Activated CD8-positive, alpha-beta T cell treated with anti-CD3 and anti-CD28 coated beads, Interleukin-2, amount 10 ng/mL, durations not matched to agents 7 days and 5 days (primary cell): Measurements from ENCODE around the gene CEP55. TPM values are rescaled to one million over a fixed set of nuclear protein-coding genes. Genes with fewer than 3 reads are reported as not detected.

Experiments used
- ATAC-seq: fragments of 150-1000 bp; cut with Tn5 transposase; one replicate; pipeline ENCODE4 v1.10.0; 2021; ENCODE audit warnings: moderate library complexity
- CTCF ChIA-PET: fragments of 350-600 bp; sonication (Branson Sonifier 250); formaldehyde crosslinking; loops from one replicate; lab custom pipeline; 2021; ENCODE audit warnings: antibody characterized with exemption; lab: Charles Lee
- POLR2A ChIA-PET: fragments of 350-600 bp; sonication (Branson Sonifier 250); formaldehyde crosslinking; loops from one replicate; lab custom pipeline; 2021; ENCODE audit warnings: antibody characterized with exemption; lab: Charles Lee
- DNase-seq: peaks from one replicate; pipeline ENCODE4 v3.0.0-alpha.2; 2020
- H3K27ac Mint-ChIP-seq: one replicate; pipeline ENCODE4 v1.8.0; 2021; ENCODE audit warnings: mild to moderate bottlenecking, mixed read lengths
- H3K27me3 Mint-ChIP-seq: one replicate; pipeline ENCODE4 v1.8.0; 2021; ENCODE audit warnings: low read depth, mixed read lengths
- H3K36me3 Mint-ChIP-seq: one replicate; pipeline ENCODE4 v1.8.0; 2021; ENCODE audit warnings: low read depth, mixed read lengths
- H3K4me1 Mint-ChIP-seq: one replicate; pipeline ENCODE4 v1.8.0; 2021; ENCODE audit warnings: low read depth, mixed read lengths
- H3K4me3 Mint-ChIP-seq: one replicate; pipeline ENCODE4 v1.8.0; 2021; ENCODE audit warnings: mild to moderate bottlenecking, mixed read lengths
- H3K9me3 Mint-ChIP-seq: one replicate; pipeline ENCODE4 v1.8.0; 2022; ENCODE audit warnings: mixed read lengths; ENCODE audit not compliant: insufficient read depth
- total RNA-seq, 2 experiments: library from RNA; stranded (reverse); gene quantifications; one replicate each; pipeline ENCODE4 v1.2.3, GENCODE V29; 2021

CEP55 gene
- total RNA-seq, 2 experiments from 2014 or later = 81.1 TPM

GRCh38 chr10:93567277-93568104 lies 71.1 kb downstream of the CEP55 start:
- Mint-ChIP-seq H3K27ac (no peak overlapping the region), H3K4me3 (no peak overlapping the region), H3K27me3 (peaks cover 60% of the 10 kb centered on the region), H3K4me1 (no peaks in the 10 kb centered on the region), H3K9me3 (no peaks in the 10 kb centered on the region), H3K36me3 (no peaks in the 10 kb centered on the region)
- ChIA-PET POLR2A (no interaction called here), CTCF (no interaction called here)
- DNase-seq = no peak
- ATAC-seq = no peak

- Mint-ChIP-seq H3K27me3 (peaks cover 60% of the 10 kb centered on the region), H3K4me3 (no peak overlapping the region), H3K36me3 (no peaks in the 10 kb centered on the region), H3K27ac (no peak overlapping the region), H3K9me3 (no peaks in the 10 kb centered on the region), H3K4me1 (peaks cover 1% of the 10 kb centered on the region)
- ATAC-seq (no peak), DNase-seq (no peak)
- POLR2A ChIA-PET = no interaction called here
- CTCF ChIA-PET = no interaction called here
Measured at GRCh38 chr10:93568105-93568390, 71.6 kb downstream of the CEP55 start.

- Mint-ChIP-seq H3K36me3 (no peaks in the 10 kb centered on the region), H3K9me3 (no peaks in the 10 kb centered on the region), H3K4me1 (peaks cover 7% of the 10 kb centered on the region), H3K27ac (no peak overlapping the region), H3K27me3 (peaks cover 66% of the 10 kb centered on the region), H3K4me3 (no peak overlapping the region)
- ChIA-PET CTCF (no interaction called here), POLR2A (no interaction called here)
- DNase-seq (no peak), ATAC-seq (no peak)
Measured at GRCh38 chr10:93570383-93570782, 74.0 kb downstream of the CEP55 start.

GRCh38 chr10:93572606-93573005 lies 76.2 kb downstream of the CEP55 start:
- H3K27ac Mint-ChIP-seq = no peak overlapping the region
- ATAC-seq (no peak), DNase-seq (no peak)
- ChIA-PET POLR2A (no interaction called here), CTCF (no interaction called here)
- no peaks in the 10 kb centered on the region for H3K36me3 Mint-ChIP-seq
- no peak overlapping the region for H3K4me3 Mint-ChIP-seq
- no peaks in the 10 kb centered on the region for H3K9me3 Mint-ChIP-seq
- H3K27me3 Mint-ChIP-seq = peaks cover 53% of the 10 kb centered on the region
- peaks cover 7% of the 10 kb centered on the region for H3K4me1 Mint-ChIP-seq

- DNase-seq (no peak), ATAC-seq (no peak)
- H3K4me1 Mint-ChIP-seq = peaks cover 7% of the 10 kb centered on the region
- no peaks in the 10 kb centered on the region for H3K36me3 Mint-ChIP-seq
- H3K4me3 Mint-ChIP-seq = no peak overlapping the region
- ChIA-PET CTCF (no interaction called here), POLR2A (no interaction called here)
- H3K27me3 Mint-ChIP-seq = peaks cover 46% of the 10 kb centered on the region
- H3K9me3 Mint-ChIP-seq = no peaks in the 10 kb centered on the region
- H3K27ac Mint-ChIP-seq = no peak overlapping the region
Measured at GRCh38 chr10:93573051-93573909, 76.9 kb downstream of the CEP55 start.

- ChIA-PET POLR2A (no interaction called here), CTCF (no interaction called here)
- Mint-ChIP-seq H3K4me1 (peaks cover 7% of the 10 kb centered on the region), H3K27ac (no peak overlapping the region), H3K9me3 (no peaks in the 10 kb centered on the region), H3K36me3 (no peaks in the 10 kb centered on the region), H3K4me3 (no peak overlapping the region), H3K27me3 (peaks cover 42% of the 10 kb centered on the region)
- no peak for ATAC-seq
- no peak for DNase-seq
Measured at GRCh38 chr10:93573924-93574323, 77.5 kb downstream of the CEP55 start.

GRCh38 chr10:93576888-93577287 lies 80.5 kb downstream of the CEP55 start:
- no peaks in the 10 kb centered on the region for H3K9me3 Mint-ChIP-seq
- ChIA-PET CTCF (no interaction called here), POLR2A (no interaction called here)
- peaks cover 7% of the 10 kb centered on the region for H3K4me1 Mint-ChIP-seq
- no peak overlapping the region for H3K27ac Mint-ChIP-seq
- ATAC-seq (no peak), DNase-seq (no peak)
- peaks cover 20% of the 10 kb centered on the region for H3K27me3 Mint-ChIP-seq
- H3K36me3 Mint-ChIP-seq = no peaks in the 10 kb centered on the region
- H3K4me3 Mint-ChIP-seq = no peak overlapping the region

- Mint-ChIP-seq H3K36me3 (no peaks in the 10 kb centered on the region), H3K9me3 (no peaks in the 10 kb centered on the region), H3K27ac (no peak overlapping the region), H3K4me3 (no peak overlapping the region), H3K27me3 (peaks cover 15% of the 10 kb centered on the region), H3K4me1 (peaks cover 7% of the 10 kb centered on the region)
- ChIA-PET POLR2A (no interaction called here), CTCF (no interaction called here)
- DNase-seq = no peak
- no peak for ATAC-seq
Measured at GRCh38 chr10:93577565-93577964, 81.2 kb downstream of the CEP55 start.

Other genes starting within 250 kb of the CEP55 start
- gene MYOF, start 14.3 kb upstream of the CEP55 start, total RNA-seq = under 1 TPM; 0.37 to 0.39 TPM
- gene FFAR4, start 70.1 kb downstream of the CEP55 start, total RNA-seq = not detected
- gene RBP4, start 104.6 kb downstream of the CEP55 start, total RNA-seq = not detected
- not detected for gene PDE6C, start 115.9 kb downstream of the CEP55 start, total RNA-seq
- gene FRA10AC1, start 206.0 kb downstream of the CEP55 start, total RNA-seq = 1 to 10 TPM; 5.4 to 6.0 TPM